ENCODE measurements around the gene GPSM1.

GRCh38 chr9:136381311-136381710, 54.0 kb downstream of the GPSM1 start:
- no peak for TF ChIP-seq CTCF (IDR thresholded peaks at IDR 0.05)
- TF ChIP-seq POLR2A (IDR thresholded peaks at IDR 0.05) = no peak
